Prostate gland (tissue), 2 donors: ENCODE data around the gene NGFR.

Source experiments
- POLR2AphosphoS5 ChIP-seq: sonication (generic); formaldehyde crosslinking; IDR thresholded peaks from one replicate; pipeline ENCODE4 v1.6.1; 2017; ENCODE audit warnings: antibody characterized with exemption
- TF ChIP-seq, protein P1 (sequence below), 4 experiments: fragments of 200-600 bp in 2 of 4; fragments of 450-650 bp in 2 of 4; sonication (generic) in 2 of 4; IDR thresholded peaks; 1 replicate in 3 of 4; 2 replicates in 1 of 4; pipeline ENCODE4 v1.5.1; 2016 to 2019; ENCODE audit warnings: antibody characterized with exemption in 4 of 4, mild to moderate bottlenecking in 2 of 4, moderate library complexity in 2 of 4

DNA sequence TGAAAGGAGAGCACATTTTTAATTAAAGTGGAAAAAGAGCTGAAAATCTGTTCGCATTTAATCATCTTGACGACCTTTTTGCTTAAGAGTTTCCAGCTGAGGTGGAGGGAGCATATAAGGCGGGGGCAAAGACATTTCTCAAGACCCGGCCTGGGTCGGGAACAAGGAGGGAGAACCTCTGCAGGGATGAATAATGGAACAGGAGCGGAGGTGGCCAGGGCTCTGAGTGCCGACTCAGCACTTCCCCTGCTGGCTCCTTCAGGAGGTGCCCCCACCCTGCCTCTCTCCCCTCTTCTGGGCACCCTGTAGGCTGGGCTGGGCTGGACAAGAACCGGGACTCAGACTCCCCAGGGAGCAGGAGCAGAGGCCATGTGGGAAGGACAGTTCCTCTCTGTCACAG, 7.9 kb upstream of the NGFR start:
- TF ChIP-seq, protein P1, sequence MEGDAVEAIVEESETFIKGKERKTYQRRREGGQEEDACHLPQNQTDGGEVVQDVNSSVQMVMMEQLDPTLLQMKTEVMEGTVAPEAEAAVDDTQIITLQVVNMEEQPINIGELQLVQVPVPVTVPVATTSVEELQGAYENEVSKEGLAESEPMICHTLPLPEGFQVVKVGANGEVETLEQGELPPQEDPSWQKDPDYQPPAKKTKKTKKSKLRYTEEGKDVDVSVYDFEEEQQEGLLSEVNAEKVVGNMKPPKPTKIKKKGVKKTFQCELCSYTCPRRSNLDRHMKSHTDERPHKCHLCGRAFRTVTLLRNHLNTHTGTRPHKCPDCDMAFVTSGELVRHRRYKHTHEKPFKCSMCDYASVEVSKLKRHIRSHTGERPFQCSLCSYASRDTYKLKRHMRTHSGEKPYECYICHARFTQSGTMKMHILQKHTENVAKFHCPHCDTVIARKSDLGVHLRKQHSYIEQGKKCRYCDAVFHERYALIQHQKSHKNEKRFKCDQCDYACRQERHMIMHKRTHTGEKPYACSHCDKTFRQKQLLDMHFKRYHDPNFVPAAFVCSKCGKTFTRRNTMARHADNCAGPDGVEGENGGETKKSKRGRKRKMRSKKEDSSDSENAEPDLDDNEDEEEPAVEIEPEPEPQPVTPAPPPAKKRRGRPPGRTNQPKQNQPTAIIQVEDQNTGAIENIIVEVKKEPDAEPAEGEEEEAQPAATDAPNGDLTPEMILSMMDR (IDR thresholded peaks at IDR 0.05), result no peak
- TF ChIP-seq POLR2AphosphoS5, result no peak
